Left ventricle myocardium superior (tissue), 1 donor: ENCODE results near the gene SETBP1. TPM values are rescaled to one million over a fixed set of nuclear protein-coding genes. Genes with fewer than 3 reads are reported as not detected.

Source experiments
- ATAC-seq: fragments of 200-7000 bp; cut with Tn5 transposase; one replicate; pipeline ENCODE4 v1.9.1; 2020; ENCODE audit warnings: mild to moderate bottlenecking, moderate library complexity
- DNase-seq: peaks from one replicate; pipeline ENCODE4 v3.0.0-alpha.2; 2020
- intact Hi-C: fragments of 100-400 bp; cut with micrococcal nuclease; formaldehyde crosslinking; loops from one replicate; pipeline ENCODE4 v1.11.0; 2022
- total RNA-seq: library from RNA; stranded (reverse); fragmentation: NEBNext Ultra II Directional; extraction: Animal tissue kit (Norgen Biotek cat#: 25700); gene quantifications from one replicate; pipeline ENCODE4 v1.2.1, GENCODE V29; 2021
- donor health status: DM: no; HTN: yes; CAD: no; lungs with severe emphysema.

Gene SETBP1
- total RNA-seq, 1 donor from 2014 or later, result 6.7 TPM

DNA sequence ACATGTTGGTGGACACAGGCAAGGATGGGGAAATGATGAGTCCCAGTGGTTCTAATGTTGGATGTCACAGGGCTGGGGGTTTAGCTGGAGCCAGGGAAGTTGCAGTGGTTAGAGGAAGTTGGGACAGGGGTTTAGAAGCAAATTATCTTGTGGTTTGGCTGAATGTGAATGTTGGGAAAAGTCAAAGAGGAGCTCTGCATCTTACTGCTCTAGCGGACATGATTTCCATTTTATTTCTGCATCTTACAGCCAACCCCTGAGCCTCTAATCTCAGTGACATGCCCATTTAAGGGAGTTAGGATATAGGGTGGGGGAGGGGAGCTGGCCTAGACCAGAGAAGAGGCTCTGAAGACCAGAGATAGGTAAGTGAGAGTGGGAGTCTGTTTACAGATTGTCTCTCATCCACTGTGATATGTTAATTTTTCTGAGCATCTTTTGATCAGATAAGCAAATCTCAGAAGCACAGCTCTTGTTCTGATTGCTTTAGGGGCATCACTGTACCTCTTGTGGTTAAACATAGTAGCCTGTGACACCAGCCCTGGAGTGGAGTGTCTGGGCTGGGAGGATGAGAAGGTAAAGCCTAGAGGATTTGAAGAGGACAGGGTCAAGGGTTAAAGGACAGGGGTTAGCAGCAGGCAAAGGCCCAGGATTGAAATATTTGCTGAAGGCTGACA, 43.6 kb downstream of the SETBP1 start:
- DNase-seq (no peak), ATAC-seq (no peak)
- intact Hi-C loops, result no loop called here

- ATAC-seq, result peak; percentile 83
- DNase-seq, result no peak
- intact Hi-C loops, result no loop called here
Measured at GRCh38 chr18:44725300-44726058, 44.8 kb downstream of the SETBP1 start.

- intact Hi-C loops, result no loop called here
- no peak for ATAC-seq
- DNase-seq, result no peak
Measured at GRCh38 chr18:44726059-44726421, 45.4 kb downstream of the SETBP1 start.

GRCh38 chr18:44727291-44727690, 46.6 kb downstream of the SETBP1 start:
- ATAC-seq, result no peak
- intact Hi-C loops, result no loop called here
- DNase-seq, result no peak

GRCh38 chr18:44729631-44730101, 49.0 kb downstream of the SETBP1 start:
- no peak for DNase-seq
- intact Hi-C loops, result no loop called here
- no peak for ATAC-seq

DNA sequence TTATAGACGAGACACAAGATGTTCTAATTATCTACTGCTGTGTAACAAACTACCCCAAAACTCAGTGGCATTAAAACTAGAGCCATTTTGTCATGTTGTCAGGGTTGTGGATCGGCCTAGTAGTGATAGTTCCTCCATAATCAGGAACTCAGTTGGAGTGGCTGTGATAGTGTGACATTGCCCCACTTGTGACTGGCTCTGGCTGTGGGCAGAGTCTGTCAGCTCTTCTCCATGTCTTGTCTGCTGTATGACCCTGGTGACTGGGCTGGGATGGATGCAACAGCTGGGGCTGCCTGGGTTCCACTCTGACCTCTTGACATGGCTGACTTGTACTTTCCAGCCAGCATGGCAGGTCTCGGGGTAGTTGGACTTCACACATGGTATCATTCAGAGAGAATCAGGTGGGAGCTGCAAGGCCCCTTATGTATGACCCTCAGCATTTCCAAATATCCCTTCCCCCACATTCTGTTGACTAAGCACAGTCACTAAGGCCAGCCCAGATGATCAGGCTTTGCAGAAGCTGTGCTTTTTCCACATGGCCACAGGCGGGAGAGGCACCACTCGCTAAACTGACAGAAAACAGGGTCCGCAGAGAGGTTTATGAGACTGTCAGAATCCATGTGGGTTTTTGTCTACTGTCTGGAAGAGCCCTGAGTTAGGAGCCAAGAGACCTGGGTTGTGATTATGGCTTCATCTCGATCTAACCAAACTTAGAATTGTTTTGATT, 50.3 kb downstream of the SETBP1 start:
- ATAC-seq (no peak), DNase-seq (no peak)
- intact Hi-C loops, result no loop called here

- DNase-seq, result no peak
- intact Hi-C loops, result no loop called here
- ATAC-seq, result no peak
Measured at GRCh38 chr18:44731530-44732237, 51.0 kb downstream of the SETBP1 start.

DNA sequence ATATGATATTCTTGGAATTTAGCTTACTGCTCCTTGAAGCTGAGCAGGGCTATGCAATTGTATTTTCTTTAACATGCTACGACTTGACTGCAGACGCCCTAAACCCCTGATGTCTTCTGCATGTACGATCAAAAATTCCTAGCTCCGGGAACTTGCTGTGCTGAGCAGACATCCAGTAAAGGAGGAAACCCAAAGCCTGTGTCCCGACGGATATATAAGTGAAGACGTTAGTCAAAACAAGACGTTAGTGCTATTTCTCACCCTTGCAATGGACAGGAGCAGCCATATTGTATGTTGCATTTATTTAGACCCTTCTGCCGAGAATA, 51.5 kb downstream of the SETBP1 start:
- no peak for DNase-seq
- ATAC-seq, result no peak
- intact Hi-C loops, result no loop called here

GRCh38 chr18:44732599-44732998, 51.9 kb downstream of the SETBP1 start:
- intact Hi-C loops, result no loop called here
- DNase-seq (no peak), ATAC-seq (no peak)

GRCh38 chr18:44733069-44733753, 52.5 kb downstream of the SETBP1 start:
- ATAC-seq (peak; percentile 49), DNase-seq (no peak)
- intact Hi-C loops, result no loop called here

DNA sequence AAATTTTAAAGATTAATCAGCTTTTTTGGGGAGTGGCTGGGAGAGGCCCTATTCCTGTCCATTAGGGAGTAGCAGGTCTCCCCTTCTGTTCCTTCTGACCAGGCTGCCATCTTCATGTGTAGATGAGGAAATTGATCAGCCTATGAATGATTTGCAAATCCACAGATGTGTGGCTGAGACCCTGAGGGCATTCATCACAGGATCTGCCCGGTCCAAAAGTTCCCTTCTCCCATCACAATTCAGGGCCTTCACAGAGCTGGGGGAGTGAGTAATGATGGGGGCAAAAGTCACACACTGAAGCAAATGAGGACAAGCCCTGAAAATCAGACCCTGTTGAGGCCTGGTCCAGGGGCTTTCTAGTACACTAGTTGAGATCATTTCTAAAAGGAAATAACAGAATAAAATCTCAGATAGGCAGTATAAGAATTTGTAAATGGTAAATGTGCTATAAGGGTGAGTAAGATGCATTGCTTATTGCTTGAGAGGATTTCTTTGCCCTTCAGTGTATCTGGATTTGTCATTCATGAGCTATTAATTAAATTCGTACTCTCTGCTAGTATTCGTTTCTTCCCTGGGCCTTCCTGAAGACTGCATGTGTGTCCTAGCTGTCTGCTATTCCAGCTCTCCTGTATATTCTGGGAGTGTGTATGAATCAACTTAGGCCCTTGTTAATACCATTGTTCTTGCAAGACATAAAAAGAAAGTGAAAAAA, 53.2 kb downstream of the SETBP1 start:
- ATAC-seq, result no peak
- DNase-seq, result no peak
- intact Hi-C loops, result no loop called here

- ATAC-seq (no peak), DNase-seq (no peak)
- intact Hi-C loops, result no loop called here
Measured at GRCh38 chr18:44735096-44735495, 54.4 kb downstream of the SETBP1 start.

DNA sequence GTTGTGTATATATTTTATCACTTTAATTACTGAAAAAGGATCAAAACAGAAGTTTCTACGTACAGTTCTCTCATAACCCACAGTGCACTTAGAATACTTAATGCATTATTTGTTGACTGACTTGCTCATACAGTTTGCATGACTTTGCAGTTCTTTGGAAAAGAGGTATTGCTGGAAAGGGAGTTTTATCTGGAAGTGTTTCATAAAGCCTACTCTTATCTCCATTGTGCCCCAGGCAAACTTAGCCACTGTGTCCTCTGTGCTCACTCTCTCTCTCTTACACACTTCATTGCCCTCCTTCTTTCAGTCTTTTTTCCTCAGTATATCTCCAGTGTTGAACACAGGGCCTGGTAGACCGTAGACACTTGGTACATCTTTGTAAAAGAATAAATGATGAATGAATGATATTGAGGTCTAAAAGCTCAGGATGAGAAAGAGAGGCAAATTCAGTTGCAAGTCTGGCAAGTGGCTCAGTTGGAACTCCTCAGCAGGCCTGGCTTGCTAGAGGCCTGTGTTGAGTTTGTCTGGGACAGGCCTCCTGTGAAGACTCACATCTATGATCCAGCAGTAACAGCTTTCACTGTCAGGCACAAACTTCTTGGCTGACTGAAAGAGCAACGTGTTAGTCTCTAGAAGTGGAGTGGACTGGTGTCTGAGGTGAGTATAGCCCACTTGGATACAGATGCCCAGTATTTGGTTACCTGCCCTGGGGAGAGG, 56.1 kb downstream of the SETBP1 start:
- no peak for ATAC-seq
- intact Hi-C loops, result no loop called here
- DNase-seq, result no peak

DNA sequence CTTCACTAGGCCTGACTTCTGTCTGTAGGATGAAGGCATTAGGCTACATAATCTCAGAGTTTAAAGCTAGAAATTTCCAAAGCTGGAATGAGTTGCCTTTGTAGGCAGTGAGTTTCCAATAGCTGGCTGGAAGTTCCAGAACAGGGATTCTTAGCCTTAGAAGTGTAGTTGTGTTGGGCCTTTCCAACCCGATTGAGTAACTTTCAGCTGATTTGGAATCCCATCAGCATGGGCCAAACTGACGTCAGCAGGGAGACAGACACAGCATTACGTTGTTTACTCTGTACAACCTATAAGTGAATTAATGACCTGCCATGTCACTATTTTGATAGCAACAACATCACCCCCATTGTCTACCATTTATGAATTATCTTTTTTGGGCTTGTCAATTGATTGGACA, 56.9 kb downstream of the SETBP1 start:
- peak; percentile 65 for ATAC-seq
- DNase-seq, result no peak
- intact Hi-C loops, result no loop called here

DNA sequence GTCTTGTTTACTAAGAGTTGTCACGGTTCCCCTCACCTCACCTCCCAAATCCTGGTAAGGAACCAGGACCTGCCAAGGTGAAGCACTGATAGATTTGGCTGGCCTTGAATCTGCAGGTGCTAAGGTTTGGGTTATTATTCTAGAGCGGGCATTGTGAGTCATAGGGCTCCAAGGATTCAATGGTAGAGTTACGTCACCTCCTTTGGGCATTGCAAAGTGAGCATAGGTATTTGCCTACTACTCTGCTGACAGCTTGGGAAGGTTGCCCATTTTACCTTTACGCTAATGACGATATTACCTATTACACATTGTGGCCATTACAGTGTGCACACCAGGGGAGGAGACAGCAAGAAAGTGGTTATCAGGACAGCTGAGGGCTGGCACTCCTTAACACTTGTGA, 59.3 kb downstream of the SETBP1 start:
- intact Hi-C loops, result no loop called here
- DNase-seq, result no peak
- ATAC-seq, result no peak

DNA sequence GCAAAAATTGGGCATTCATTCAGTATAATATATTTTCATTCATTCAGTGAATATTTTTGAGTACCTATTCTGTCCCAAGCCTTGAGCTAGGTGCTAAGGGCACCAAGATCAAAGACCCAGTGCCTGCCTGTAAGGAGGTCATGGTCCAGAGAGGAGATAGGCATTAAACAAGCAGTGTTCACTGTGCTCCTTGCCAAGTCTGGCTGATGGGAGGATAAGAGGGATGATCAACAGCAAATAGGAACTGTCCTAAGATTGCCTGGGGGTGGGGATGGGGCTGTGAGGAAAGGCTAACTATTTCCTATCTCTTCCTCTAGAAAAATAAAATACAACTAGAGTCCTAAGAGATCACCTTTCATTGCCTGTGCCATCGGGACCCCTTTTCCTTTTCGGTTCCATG, 60.4 kb downstream of the SETBP1 start:
- DNase-seq (no peak), ATAC-seq (no peak)
- intact Hi-C loops, result no loop called here

DNA sequence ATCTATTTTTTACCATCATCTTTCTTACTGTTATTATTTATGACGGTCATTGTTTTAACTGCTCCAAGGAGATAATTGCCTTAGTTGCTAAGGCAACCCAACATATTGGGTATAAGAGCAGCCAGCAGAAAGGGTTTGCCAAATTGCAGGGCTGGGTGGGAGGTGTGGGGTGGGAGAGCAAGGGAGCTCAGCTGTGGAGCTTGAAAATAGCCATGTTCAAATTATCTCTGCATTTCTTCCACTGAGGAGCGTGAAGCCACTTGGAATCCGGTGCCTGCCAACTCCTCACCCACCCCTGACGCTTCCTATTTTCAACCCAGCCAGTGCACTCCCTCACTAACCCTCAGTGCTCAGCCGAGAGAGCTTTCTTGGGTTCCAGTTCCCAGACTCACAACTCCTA, 60.8 kb downstream of the SETBP1 start:
- ATAC-seq (no peak), DNase-seq (no peak)
- intact Hi-C loops, result no loop called here

DNA sequence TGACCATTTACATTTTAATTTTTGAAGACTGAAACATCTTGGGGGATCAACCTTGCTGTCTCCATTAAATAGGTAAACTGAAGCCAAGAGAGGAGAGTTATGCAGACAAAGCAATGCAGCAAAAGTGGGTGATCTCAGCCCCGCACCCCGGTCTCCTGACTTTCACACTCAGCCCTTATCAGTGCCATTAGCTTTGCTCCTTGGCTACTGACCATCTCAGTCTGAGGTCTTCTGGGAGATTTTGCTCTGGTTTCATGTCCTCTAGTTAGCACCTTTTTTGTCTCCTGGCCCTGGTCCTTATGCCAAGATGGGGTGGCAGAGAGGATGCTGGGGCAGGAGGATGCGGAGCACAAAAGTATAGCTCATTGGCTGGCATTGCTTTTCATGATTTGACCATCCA, 61.4 kb downstream of the SETBP1 start:
- ATAC-seq (no peak), DNase-seq (no peak)
- intact Hi-C loops, result no loop called here
